LNCAP (cell line): ENCODE data around the gene AOPEP.

Experiments used
- CTCF ChIP-seq: fragments of 450-650 bp; IDR thresholded peaks from 2 replicates; pipeline ENCODE4 v1.5.1; 2017; ENCODE audit warnings: mild to moderate bottlenecking

The AOPEP gene

DNA sequence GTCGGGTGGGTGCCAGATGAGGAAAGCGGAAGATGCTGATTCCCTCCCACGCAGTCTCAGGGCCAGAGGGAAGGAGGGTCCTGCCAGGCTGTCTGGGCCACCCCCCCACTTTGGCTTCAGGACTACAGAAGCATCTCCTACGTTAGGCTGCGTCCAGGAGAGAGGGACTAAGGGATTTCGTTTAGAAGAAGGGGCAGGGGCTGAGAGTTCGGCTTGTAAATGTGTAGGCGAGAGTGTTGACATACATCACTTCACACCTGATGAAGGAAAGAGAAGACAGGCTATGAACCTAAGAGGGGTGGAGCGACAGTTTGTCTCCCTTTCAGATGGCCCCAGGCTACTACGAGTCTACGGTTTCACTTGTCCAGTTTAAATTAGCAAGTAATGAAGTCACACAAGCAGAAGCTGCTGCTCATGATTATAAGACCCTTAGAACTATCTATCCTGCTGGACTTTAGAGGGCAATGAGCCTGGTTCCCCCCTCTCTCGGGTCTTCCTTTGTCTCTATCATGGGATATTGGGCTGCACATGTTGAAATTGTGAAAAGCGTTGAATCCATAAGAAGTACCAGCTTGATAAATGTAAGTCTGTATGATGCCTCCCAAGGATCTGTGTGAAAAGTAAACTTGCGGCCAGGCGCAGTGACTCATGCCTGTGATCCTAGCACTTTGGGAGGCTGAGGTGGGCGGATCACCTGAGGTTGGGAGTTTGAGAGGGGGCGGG lies 193.0 kb downstream of the AOPEP start:
- no peak for TF ChIP-seq CTCF

GRCh38 chr9:94920420-94921091 lies 194.1 kb downstream of the AOPEP start:
- TF ChIP-seq CTCF = no peak

DNA sequence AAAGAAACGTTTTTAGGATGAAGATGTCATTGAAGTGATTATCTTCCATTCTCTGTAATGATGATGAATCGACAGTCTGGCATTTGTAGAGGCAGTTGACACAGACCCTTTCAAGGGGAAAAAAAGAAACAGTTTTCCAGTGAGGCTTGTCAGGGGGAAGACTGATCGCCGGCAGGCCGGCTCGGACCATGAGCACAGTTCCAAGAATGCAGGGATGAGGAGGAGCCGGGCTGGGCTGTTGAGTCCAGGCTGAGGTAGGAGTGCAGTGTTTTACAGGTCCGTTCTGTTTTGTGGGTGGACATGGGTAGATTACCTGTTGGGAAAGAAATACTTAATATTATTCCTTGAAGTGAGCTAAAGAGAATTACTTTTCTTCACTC lies 194.6 kb downstream of the AOPEP start:
- no peak for TF ChIP-seq CTCF

DNA sequence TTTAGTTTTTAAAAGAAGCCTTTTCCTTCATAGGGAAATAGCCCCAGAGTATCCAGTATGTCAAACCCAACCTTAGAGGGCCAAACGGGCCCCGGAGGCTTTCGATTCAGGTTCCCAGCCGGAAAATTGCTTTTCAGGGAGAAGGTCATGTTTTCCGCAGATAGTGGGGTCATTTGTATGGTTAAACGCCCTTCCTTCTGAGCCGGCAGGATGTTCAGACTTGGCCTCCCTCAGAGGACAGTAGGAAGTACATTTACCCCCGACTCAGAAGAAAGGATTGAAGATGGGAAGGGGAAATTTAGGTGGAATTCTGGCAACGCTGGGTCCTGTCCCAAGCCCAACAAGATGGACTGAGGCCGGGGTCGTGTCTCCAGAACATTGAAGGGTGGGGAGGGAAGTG lies 195.2 kb downstream of the AOPEP start:
- TF ChIP-seq CTCF = no peak

DNA sequence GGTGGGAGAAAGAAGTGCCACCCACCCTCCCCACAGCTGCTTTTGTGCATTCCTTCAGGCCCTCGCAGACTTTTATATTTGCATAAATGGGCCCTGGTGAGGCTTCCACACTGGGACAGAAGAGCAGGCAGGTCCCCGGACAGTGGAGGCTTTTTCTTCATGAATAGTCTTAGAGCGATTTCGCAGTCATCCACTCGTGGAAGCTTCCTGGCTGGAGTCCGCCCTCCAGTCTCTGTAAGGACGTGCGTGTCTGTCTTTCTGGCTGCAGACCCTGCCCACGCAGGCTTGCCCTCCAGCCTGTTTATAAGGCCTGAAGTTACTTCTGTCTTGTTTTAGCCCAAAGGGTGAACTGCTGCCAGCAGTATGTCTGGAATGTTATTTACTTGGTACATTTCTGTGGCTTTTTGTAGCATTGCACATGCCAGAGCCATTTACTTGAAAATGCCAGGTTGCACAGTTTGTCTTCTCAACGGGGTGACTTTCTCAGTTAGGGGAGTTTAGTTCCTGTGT lies 195.7 kb downstream of the AOPEP start:
- TF ChIP-seq CTCF = no peak

- no peak for TF ChIP-seq CTCF
These were observed 196.2 kb downstream of the AOPEP start for GRCh38 chr9:94922691-94923107.

- no peak for TF ChIP-seq CTCF
These were observed 197.0 kb downstream of the AOPEP start for GRCh38 chr9:94923326-94924089.
